SJCRH30 (cell line): ENCODE data around the gene ST6GALNAC4. TPM values are rescaled to one million over a fixed set of nuclear protein-coding genes. Genes with fewer than 3 reads are reported as not detected.
A peak's percentile ranks its signal among the peaks of the same experiment; 100 is the strongest.

ENCODE experiments used
- DNase-seq, 2 experiments: peaks; one replicate each; pipeline ENCODE4 v3.0.0-alpha.2; 2015 to 2020
- H3K27ac ChIP-seq: fragments of 250-450 bp; sonication (Bioruptor Pico); 2 replicates; pipeline ENCODE4 v1.5.1; 2020; ENCODE audit warnings: mild to moderate bottlenecking, moderate library complexity
- H3K27me3 ChIP-seq: fragments of 250-450 bp; sonication (Bioruptor Pico); 2 replicates; pipeline ENCODE4 v1.5.1; 2020; ENCODE audit warnings: mild to moderate bottlenecking, moderate library complexity
- H3K36me3 ChIP-seq: fragments of 250-450 bp; sonication (Bioruptor Pico); 2 replicates; pipeline ENCODE4 v1.5.1; 2020; ENCODE audit warnings: mild to moderate bottlenecking, moderate library complexity
- H3K4me1 ChIP-seq: fragments of 250-450 bp; sonication (Bioruptor Pico); 2 replicates; pipeline ENCODE4 v1.5.1; 2020; ENCODE audit warnings: mild to moderate bottlenecking, moderate library complexity
- H3K4me3 ChIP-seq: fragments of 250-450 bp; sonication (Bioruptor Pico); 2 replicates; pipeline ENCODE4 v1.5.1; 2020; ENCODE audit warnings: mild to moderate bottlenecking, moderate library complexity
- H3K9me3 ChIP-seq: fragments of 250-450 bp; sonication (Bioruptor Pico); replicated peaks from 2 replicates; pipeline ENCODE4 v1.5.1; 2020; ENCODE audit warnings: mild to moderate bottlenecking, moderate library complexity
- total RNA-seq: library from RNA; depleted of rRNA; stranded (reverse); fragments of >200 nt; shearing (Covaris generic); gene quantifications from 2 replicates; pipeline ENCODE4 v1.2.3, GENCODE V29; 2014

Gene ST6GALNAC4
- total RNA-seq, 1 experiment from 2014 or later: 24.3 TPM

DNA sequence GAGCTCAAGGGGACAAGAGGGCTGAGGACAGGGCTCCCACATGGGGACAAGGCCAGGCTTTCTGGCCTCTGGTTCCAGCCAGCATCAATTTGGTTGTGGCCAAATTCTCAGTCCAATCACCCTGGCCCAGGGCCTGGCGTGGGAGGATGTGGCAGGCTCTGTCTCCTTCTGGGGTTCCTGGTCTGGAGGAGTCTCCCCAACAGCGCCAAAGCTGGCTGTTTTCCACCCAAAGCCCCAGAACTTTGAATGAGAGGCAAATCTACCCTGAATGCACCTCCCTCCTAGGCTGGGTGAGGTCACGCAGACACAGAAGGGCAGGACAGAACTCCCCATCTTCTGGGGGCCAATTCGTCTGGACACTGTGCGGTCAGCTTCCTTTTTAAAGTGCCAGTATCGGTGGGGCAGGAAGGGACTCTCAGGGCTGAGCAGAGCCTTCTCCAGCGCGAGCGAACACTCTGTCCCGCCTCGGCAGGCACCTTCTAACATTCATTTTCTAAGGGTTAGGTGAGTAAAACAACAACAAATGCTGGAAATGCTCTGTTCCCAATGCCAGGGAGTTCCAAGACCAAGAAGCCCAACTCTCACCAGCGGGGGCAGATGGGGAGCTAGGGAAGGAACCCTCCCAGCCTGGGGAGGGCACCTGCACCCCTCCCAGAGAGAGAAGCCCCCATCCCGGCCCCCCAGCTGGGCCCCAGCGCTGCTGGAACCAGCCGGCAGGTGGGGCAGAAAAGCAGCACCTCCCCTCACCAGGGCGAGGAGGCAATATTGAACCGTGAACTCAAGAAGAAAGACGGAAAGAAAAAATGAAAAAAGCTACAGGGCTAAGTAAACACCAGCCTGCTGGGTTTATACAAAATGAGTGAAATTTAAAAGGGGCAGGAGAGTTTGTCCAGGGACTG is 24.5 kb upstream of the ST6GALNAC4 start:
- no peaks in the 10 kb centered on the region for H3K36me3 ChIP-seq
- peaks cover 20% of the 10 kb centered on the region for H3K4me1 ChIP-seq
- no peak overlapping the region; the same call in 1 of the 2 replicates for H3K27ac ChIP-seq
- no peaks in the 10 kb centered on the region for H3K27me3 ChIP-seq
- no peak overlapping the region for H3K4me3 ChIP-seq
- peak in 1 of 2 experiments; percentile 3 for DNase-seq
- H3K9me3 ChIP-seq: no peaks in the 10 kb centered on the region

DNA sequence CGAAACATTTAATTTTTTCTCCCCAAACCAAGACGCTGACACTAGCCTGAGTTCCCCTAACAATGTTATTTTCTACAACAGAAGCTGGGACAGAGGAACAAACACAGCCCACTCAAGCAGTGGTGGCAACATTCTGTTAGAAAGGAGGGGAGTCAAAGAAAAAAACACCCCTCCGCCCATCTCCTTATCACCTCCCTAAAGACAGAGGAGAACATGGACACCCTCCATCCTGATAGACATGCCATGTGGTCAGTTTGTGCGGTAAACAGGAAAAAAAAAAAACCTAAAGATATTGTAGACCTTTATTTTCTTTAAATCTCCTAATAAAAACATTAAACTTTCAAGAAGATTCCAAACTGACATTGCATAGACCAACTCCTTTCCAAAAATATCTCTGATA is 23.8 kb upstream of the ST6GALNAC4 start:
- no peak for DNase-seq
- Histone ChIP-seq H3K4me1 (peaks cover 20% of the 10 kb centered on the region), H3K4me3 (no peak overlapping the region), H3K9me3 (no peaks in the 10 kb centered on the region), H3K27ac (no peak overlapping the region), H3K27me3 (no peaks in the 10 kb centered on the region), H3K36me3 (no peaks in the 10 kb centered on the region)

DNA sequence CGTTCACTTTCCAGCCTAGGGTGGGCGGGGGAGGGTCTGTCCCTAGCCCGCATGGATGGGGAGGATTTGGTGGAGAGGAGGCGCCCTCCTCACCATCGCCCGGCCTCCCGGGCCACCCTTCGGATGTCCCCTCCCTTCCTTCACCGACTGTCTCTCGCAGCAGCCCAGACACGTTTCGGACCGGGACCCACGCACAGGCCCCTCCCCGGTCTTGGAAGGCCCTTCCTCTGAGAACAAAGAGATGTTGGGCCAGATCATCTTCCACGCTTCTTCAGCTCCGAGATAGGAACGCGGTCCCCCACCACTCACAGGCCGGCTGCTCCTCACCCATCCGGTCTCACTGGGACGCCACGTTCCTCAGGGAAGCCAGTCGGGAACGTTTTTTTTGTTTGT is 21.5 kb upstream of the ST6GALNAC4 start:
- Histone ChIP-seq H3K4me3 (no peak overlapping the region), H3K36me3 (no peaks in the 10 kb centered on the region), H3K4me1 (peaks cover 17% of the 10 kb centered on the region), H3K27me3 (no peaks in the 10 kb centered on the region), H3K9me3 (no peaks in the 10 kb centered on the region), H3K27ac (no peak overlapping the region)
- no peak for DNase-seq

DNA sequence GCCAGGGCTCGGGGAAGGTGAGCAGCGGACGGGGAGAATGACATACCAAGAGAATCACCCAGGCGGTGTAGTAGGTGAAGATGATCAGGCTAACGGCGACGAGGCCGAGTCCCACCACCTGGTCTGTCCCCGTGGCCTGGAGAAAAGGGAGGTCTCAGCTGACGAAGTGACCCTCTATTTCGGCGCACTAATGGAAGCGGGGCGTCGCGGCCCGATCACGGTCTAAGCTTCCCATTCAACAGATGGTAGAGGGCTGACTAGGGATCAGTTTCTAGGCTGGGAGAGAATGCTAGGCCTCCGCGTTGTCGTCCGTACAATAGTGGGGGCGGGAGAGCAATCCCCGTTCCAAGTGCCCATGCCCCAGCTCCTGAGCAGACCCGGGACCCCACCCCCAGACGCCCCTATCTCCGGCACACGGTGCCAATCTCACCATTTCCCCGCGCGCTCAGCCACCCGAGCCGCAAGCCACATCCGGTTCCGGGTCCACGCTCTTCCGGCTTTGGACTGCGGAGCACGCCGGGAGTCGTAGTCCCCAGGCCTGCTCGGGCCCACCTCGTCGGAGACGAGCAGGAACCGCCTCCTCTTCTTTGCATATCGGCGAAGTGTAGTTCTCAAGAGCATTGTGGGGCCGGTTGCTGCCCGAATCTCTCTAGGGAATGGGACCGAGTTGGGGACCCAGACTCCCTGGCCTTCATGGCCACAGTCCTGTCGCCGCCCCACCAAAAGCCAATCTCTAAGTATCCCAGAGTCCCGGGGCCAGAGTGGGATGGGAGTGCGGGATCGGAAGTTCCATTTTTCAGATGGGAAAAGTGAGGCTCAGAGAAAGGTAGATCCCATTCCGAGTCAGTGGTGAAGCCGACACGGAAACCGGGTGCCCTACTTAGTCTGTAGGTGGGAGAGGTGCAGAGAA is 20.8 kb upstream of the ST6GALNAC4 start, which contains the start of gene DPM2:
Gene DPM2, minus strand, starts transcription at position 467 of the 910 bp plus-strand sequence. Its CDS starts 34 bp downstream, at position 433.
- H3K4me3 ChIP-seq: peak within 1 kb of the TSS; percentile 75
- no peaks in the 10 kb centered on the region for H3K9me3 ChIP-seq
- peaks cover 17% of the 10 kb centered on the region for H3K4me1 ChIP-seq
- H3K27me3 ChIP-seq: no peaks in the 10 kb centered on the region
- H3K27ac ChIP-seq: peak within 1 kb of the TSS; percentile 52
- H3K36me3 ChIP-seq: no peaks in the 10 kb centered on the region
- DNase-seq: peak; percentile 87 to 90

DNA sequence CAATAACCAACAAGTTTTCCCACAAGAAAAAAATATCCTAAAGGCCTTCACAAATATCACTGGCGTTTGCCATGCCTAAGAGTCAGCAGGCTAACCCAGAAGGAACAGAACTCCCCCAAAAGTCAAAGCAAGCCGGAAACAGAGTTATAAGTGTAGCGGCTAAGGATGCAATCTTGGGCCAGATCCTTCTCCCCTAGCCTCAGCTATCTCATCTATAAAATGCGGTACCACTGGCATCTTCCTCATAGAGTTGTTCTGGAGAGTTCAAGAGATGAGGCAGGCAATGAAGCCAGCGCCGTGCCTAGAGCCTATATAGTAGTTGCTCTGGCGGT is 20.2 kb upstream of the ST6GALNAC4 start:
- Histone ChIP-seq H3K9me3 (no peaks in the 10 kb centered on the region), H3K4me3 (peak overlapping the region; percentile 75), H3K36me3 (no peaks in the 10 kb centered on the region), H3K4me1 (peaks cover 11% of the 10 kb centered on the region), H3K27ac (peak overlapping the region; percentile 52), H3K27me3 (no peaks in the 10 kb centered on the region)
- DNase-seq: no peak

DNA sequence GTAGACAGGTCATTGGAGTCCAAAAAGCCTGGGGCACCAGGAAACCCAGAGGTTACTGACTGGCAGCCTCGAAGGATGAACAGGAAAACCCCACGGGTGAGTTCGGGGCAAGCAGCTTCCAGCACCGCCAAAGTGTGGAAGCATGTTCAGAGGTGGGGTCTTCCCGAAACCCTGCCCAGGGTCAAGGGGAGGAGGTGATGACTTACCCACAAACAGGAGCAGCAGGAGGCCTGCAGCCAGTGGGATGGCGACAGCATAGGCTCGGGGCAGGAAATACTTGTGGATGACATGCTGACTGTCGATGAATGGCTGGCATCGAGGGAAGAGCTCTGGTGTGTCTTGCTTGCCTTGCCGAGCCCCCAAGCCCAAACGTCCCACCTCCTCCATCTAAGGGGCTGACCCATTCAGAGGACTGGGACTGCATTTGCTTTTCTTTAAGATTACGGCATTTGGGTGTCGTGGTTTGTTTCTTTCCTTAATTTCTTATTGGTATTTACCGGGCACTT is 19.6 kb upstream of the ST6GALNAC4 start:
- H3K9me3 ChIP-seq: no peaks in the 10 kb centered on the region
- peak overlapping the region; percentile 75 for H3K4me3 ChIP-seq
- no peaks in the 10 kb centered on the region for H3K27me3 ChIP-seq
- H3K36me3 ChIP-seq: no peaks in the 10 kb centered on the region
- H3K4me1 ChIP-seq: peaks cover 10% of the 10 kb centered on the region
- H3K27ac ChIP-seq: no peak overlapping the region
- DNase-seq: no peak

DNA sequence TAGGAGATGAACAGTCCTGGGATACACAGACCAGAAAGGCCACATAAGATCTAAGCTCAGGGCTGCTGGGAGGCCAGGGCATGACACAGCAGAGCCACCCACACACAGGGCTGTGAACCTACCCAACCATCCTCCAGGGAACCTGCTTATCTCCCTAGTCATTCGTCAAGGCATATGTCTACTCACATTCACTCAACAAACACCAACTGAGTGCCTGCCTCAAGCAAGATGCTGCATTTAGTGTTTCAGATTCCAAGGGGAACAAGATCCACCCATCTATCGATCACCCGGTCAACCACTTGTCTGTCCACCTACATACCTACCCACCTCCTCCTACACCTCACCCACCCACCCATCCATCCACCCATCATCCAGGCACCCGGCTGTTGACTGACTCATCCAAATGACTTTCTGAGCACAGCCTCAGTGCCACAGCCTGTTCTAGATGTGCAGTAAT is 19.0 kb upstream of the ST6GALNAC4 start:
- Histone ChIP-seq H3K36me3 (no peaks in the 10 kb centered on the region), H3K4me3 (no peak overlapping the region), H3K27me3 (no peaks in the 10 kb centered on the region), H3K4me1 (peaks cover 15% of the 10 kb centered on the region), H3K27ac (no peak overlapping the region), H3K9me3 (no peaks in the 10 kb centered on the region)
- DNase-seq: no peak

DNA sequence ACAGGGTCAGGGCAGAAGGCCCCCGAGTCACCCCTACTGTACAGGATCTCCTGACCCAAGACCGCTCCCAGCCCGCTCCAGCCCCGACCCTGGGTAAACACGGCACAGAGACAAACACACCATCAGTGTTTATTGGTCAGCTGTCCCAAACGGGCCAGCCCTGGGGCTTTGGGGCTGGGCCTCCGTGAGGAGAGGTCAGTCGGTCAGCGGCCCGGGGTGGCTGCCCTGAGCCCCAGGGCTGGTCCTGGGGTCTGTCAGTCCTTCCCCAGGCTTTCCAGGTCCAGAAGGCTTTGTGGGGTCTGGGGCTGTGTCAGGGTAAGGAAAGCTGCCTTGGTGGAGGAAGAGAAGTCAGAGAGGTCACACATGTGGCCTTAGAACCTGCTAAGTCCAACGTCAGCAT is 18.1 kb upstream of the ST6GALNAC4 start:
- Histone ChIP-seq H3K27ac (no peak overlapping the region), H3K27me3 (no peaks in the 10 kb centered on the region), H3K36me3 (no peaks in the 10 kb centered on the region), H3K9me3 (no peaks in the 10 kb centered on the region), H3K4me3 (no peak overlapping the region), H3K4me1 (peaks cover 18% of the 10 kb centered on the region)
- DNase-seq: peak in 1 of 2 experiments; percentile 4

DNA sequence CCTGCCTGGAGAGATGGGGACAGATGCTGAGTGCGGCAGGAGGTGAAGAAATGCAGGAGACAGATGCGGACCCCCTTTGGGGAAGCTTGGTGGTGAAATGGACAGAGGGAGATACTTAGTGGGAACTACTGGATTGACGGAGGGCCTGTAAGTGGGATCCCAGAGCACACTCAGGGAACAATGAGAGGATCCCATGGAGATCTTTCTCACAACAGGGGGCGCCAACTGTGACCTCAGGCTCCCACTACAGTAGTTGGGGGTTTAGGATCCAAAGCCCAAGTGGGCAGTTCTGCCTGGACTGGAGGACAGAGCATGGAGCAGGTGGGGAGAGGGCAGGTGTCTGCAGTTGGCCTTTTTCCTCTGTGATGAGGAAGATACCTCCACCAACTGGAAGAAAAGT is 17.4 kb upstream of the ST6GALNAC4 start:
- DNase-seq: no peak
- no peak overlapping the region for H3K27ac ChIP-seq
- H3K4me1 ChIP-seq: peaks cover 20% of the 10 kb centered on the region

DNA sequence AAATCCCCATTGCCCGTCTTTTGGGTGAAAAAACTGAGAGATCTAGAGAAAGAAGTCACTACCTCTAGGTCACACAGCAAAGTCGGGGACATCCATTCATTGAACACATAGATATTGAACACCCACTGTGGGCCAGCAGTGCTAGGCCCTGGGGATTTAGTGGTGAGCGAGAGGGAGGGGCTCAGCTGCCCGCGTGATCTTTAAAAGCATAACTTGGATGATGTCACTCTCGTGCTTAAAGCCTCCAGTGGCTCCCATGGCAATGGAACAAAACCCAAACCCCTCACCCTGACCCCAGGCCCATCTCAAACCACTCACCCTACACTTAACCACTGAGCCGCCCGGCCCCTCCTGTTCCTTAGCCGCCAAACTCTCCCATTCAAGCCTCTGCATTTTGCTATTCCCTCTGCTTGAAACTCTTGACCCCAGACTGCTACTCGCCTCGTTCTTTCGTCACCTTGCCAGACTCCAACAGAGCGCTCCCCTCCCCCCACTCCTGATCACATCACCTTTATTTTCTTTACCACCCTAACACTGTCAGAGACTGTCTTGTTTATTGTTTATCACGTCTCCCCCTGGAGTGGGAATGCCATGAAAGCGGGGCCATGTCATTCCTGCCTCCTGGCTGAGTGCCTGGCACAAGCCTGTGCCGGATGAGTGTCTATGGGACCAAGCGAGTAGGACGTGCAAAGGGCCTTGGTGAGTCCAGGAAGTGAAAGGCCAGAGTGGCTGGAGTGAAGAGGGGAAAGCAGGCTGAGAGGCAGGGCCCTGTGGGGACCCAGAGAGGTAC is 14.4 kb upstream of the ST6GALNAC4 start:
- Histone ChIP-seq H3K9me3 (no peaks in the 10 kb centered on the region), H3K27ac (peak overlapping the region; percentile 39), H3K4me1 (peaks cover 14% of the 10 kb centered on the region; the same call in 1 of the 2 replicates), H3K4me3 (peak overlapping the region; percentile 65), H3K27me3 (peaks cover 15% of the 10 kb centered on the region; the same call in 1 of the 2 replicates), H3K36me3 (no peaks in the 10 kb centered on the region)
- DNase-seq: peak; percentile 70 to 78

More for the DNA sequence above, 17.4 kb upstream of the ST6GALNAC4 start:
- no peaks in the 10 kb centered on the region for H3K27me3 ChIP-seq
- H3K9me3 ChIP-seq: no peaks in the 10 kb centered on the region
- H3K4me3 ChIP-seq: no peak overlapping the region
- no peaks in the 10 kb centered on the region for H3K36me3 ChIP-seq

DNA sequence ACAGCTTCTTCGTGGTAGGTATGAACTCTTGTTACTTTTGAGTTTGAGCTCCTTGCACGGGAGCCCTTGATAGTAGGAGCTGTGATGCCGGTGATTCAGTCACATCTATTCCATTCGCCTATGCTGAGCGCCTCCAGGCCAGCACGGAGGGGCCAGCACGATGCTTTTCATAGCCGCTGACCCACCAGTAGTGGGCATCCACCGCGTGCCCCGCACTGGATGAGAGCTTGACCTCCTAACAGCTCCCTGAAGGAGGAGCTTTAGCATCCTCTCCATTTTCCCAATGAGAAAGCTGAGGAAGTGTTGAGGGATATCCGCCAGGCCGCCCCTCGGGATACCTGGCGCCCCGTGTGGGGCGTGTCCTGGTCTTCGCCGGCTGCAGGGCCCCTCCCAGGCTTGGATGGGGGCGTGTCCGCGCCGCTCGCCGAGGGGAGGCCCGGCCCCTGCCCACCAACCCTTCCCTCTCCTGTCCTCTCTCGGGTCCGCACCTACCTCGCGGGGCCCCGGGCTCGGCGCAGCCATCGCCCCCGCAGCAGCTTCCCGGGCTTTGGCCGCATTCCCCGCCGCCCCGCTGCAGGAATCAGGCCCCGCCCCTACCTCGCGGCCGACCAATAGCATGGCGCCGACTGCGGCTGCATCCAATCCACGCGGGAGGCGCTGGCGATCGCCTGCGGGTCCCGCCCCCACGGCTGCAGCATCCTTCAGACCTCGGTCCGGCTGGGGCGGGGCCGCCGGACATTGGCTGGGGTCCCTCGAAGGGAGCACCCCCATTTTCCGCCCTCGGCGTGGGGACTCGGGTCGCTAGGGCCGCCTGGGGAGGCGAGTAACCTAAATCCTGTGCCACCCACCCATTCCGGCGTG is 13.6 kb upstream of the ST6GALNAC4 start, which contains the start of gene PIP5KL1:
Gene PIP5KL1, minus strand, starts transcription at position 547 of the 861 bp plus-strand sequence. Its CDS starts 25 bp downstream, at position 522.
- Histone ChIP-seq H3K36me3 (no peaks in the 10 kb centered on the region), H3K27me3 (peaks cover 22% of the 10 kb centered on the region), H3K4me3 (peak within 1 kb of the TSS; percentile 65), H3K4me1 (peaks cover 14% of the 10 kb centered on the region; the same call in 1 of the 2 replicates), H3K9me3 (no peaks in the 10 kb centered on the region), H3K27ac (peak within 1 kb of the TSS; percentile 39)
- peak; percentile 92 to 93 for DNase-seq

DNA sequence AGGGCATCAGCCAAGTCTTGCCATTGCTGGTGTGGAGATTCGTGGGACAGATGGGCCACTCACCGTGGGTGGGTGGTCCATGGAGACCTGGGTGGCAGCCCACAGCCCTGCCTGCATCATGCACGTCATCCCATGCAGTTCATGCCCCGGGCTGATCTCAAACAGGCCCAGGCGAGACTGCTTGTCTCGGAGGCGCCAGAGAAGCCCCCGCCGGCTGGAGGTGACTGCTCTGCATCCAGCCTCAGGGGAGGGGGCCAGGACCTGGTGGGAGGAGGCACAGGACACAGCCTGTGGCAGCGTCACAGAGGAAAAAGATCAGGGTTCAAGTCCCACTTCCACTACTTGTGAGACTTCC is 12.8 kb upstream of the ST6GALNAC4 start:
- no peaks in the 10 kb centered on the region for H3K9me3 ChIP-seq
- no peak overlapping the region for H3K4me3 ChIP-seq
- H3K27ac ChIP-seq: no peak overlapping the region
- no peak for DNase-seq
- peaks cover 14% of the 10 kb centered on the region; the same call in 1 of the 2 replicates for H3K4me1 ChIP-seq
- no peaks in the 10 kb centered on the region for H3K36me3 ChIP-seq
- H3K27me3 ChIP-seq: peaks cover 31% of the 10 kb centered on the region
